Nephron progenitor cell (in vitro differentiated cells): ENCODE measurements around the gene MGAT4B.

Experiments
- DNase-seq: peaks from one replicate; pipeline ENCODE4 v3.0.0; 2021
- H3K27ac Mint-ChIP-seq: 2 replicates; pipeline ENCODE4 v1.8.0; 2021; ENCODE audit warnings: mild to moderate bottlenecking, moderate library complexity, mixed read lengths
- H3K27me3 Mint-ChIP-seq: 2 replicates; pipeline ENCODE4 v1.8.0; 2021; ENCODE audit warnings: mild to moderate bottlenecking, low read depth, mixed read lengths; ENCODE audit not compliant: poor library complexity
- H3K36me3 Mint-ChIP-seq: 2 replicates; pipeline ENCODE4 v1.8.0; 2021; ENCODE audit warnings: low read depth, mixed read lengths
- H3K4me1 Mint-ChIP-seq: 2 replicates; pipeline ENCODE4 v1.8.0; 2021; ENCODE audit warnings: mixed read lengths
- H3K4me3 Mint-ChIP-seq: 2 replicates; pipeline ENCODE4 v1.8.0; 2021; ENCODE audit warnings: mild to moderate bottlenecking, moderate library complexity, mixed read lengths
- H3K9me3 Mint-ChIP-seq: 2 replicates; pipeline ENCODE4 v1.8.0; 2021; ENCODE audit warnings: mild to moderate bottlenecking, moderate library complexity, mixed read lengths
- TF ChIP-seq, protein P1 (sequence below): fragments of 200-600 bp; sonication (generic); IDR thresholded peaks from 2 replicates; pipeline ENCODE4 v1.5.0; 2021; ENCODE audit warnings: antibody characterized with exemption

Gene MGAT4B

DNA sequence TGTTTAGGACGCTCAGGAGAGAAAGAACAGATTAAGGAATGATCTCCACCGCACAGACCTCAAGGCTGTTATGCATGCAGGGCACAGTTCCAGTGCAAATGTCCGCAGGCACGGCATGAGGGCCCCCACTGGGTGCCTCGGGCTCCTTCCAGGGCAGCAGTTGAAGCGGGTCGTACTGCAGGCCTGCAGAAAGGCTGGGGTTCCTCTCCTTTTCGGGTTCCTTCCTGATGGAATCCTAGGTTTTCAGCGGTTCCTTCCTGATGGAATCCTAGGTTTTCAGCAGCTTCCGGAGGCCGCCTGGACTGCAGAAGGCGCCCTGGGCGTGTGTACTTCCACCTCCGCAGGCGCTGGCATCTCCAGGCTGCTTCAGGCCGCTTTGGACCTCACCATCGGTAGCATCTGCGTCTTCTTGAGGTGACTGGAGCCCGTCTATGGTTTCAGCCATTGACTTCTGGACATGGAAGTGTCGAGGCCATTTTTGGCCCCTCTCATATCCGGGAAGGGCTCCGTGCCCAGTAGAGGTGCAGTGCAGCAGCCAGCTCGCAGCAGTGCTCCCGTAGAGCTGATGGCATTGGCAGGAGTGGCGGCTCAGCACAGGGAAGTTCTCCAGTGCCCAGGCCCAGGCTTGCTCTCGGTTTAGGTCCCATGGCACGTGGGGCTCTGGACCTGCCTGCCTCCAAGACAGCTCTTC, 5.6 kb upstream of the MGAT4B start:
- H3K36me3 Mint-ChIP-seq: peaks cover 42% of the 10 kb centered on the region

DNA sequence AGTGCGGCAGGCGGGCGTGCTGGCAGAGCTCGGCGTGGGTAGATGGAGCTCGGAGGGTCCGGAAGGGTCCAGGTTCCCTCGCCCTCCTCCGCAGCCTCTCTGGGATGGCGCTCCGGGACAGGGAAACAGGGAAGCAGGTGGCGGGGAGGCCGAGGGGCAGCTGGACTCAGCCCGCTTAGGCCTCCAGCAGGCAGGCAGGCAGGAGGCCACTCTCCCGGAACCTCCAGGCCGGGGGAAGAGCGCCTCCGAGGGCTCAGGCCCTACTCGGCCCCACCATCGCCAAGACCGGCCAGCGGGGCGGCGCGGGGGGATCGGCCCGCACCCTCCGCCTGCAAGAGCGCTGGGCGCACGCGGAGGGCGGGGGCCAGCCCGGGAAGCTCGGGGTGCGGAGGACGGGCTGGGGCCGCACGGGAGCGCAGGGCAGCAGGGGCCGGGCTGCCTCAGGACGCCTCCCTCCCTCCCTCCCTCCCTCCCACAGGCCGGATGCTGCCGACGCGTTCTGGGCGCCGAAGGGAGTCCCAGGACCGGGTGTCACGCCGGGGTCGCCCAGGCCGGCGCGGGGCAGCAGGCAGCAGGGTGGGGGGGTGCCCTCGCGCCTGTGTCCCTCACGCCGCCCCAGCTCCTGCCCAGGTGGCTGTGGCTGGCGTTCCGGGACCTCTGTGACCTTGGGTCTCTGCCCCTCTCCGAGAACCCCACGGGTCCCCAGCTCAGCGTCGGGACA, 977 bp downstream of the MGAT4B start:
- Mint-ChIP-seq H3K9me3 (no peaks in the 10 kb centered on the region), H3K4me1 (peaks cover 37% of the 10 kb centered on the region), H3K27me3 (no peaks in the 10 kb centered on the region), H3K4me3 (peak overlapping the region; percentile 81), H3K27ac (no peak overlapping the region), H3K36me3 (peaks cover 8% of the 10 kb centered on the region)
- TF ChIP-seq, protein P1, sequence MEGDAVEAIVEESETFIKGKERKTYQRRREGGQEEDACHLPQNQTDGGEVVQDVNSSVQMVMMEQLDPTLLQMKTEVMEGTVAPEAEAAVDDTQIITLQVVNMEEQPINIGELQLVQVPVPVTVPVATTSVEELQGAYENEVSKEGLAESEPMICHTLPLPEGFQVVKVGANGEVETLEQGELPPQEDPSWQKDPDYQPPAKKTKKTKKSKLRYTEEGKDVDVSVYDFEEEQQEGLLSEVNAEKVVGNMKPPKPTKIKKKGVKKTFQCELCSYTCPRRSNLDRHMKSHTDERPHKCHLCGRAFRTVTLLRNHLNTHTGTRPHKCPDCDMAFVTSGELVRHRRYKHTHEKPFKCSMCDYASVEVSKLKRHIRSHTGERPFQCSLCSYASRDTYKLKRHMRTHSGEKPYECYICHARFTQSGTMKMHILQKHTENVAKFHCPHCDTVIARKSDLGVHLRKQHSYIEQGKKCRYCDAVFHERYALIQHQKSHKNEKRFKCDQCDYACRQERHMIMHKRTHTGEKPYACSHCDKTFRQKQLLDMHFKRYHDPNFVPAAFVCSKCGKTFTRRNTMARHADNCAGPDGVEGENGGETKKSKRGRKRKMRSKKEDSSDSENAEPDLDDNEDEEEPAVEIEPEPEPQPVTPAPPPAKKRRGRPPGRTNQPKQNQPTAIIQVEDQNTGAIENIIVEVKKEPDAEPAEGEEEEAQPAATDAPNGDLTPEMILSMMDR: no peak
- peak; percentile 59 for DNase-seq

More for the DNA sequence above, 5.6 kb upstream of the MGAT4B start:
- Mint-ChIP-seq H3K27ac (no peak overlapping the region), H3K9me3 (no peaks in the 10 kb centered on the region), H3K4me3 (no peak overlapping the region), H3K4me1 (peaks cover 5% of the 10 kb centered on the region), H3K27me3 (peaks cover 8% of the 10 kb centered on the region)
- TF ChIP-seq, protein P1: no peak
- DNase-seq: no peak

DNA sequence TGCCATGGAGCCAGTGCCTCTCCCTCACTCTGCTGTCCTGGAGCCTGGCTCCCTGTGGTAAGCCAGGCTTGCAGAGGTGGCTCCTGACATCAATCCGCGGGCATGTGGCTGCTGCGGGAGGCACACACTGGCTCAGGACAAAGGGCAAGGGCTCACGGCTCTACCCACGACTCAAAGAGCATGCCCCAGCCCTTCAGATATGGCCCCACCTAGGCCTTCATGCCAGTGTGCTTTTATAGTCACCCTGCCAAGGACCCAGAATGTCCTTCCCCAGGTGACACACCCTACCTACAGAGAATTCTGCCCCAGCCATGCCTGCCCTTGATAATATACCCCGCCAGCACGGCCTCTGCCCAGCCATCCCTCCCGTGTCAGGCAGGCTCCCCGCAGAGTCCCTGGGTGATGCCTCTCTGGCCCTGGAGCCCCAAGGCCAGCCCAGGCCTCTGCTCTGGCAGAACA, 1.6 kb downstream of the MGAT4B start:
- DNase-seq: no peak
- H3K4me3 Mint-ChIP-seq: peak overlapping the region; percentile 81
- TF ChIP-seq, protein P1: no peak
- H3K9me3 Mint-ChIP-seq: no peaks in the 10 kb centered on the region
- H3K27me3 Mint-ChIP-seq: no peaks in the 10 kb centered on the region
- H3K36me3 Mint-ChIP-seq: peaks cover 8% of the 10 kb centered on the region
- peaks cover 37% of the 10 kb centered on the region for H3K4me1 Mint-ChIP-seq
- no peak overlapping the region for H3K27ac Mint-ChIP-seq

DNA sequence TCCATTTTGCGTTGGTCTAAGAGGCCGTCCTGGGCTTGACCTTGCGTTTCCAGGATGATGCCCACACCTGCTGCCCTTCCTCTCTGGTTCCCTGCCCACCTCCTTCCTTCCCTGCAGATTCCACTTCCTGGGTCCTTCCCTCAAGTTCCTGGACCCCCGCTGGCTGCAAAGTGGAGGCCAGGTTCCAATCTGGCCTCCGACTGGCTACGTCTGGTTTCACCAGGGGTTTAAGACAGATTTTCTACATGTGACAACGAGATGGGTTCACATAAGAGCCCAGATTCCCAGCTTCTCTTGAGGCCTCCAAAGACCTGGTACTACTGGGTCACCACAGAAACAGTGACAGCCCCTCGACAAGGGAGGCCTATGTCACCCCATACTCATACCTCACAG, 2.1 kb downstream of the MGAT4B start:
- Mint-ChIP-seq H3K27me3 (peaks cover 1% of the 10 kb centered on the region), H3K9me3 (no peaks in the 10 kb centered on the region), H3K4me1 (peaks cover 37% of the 10 kb centered on the region), H3K4me3 (peak overlapping the region; percentile 81), H3K27ac (no peak overlapping the region), H3K36me3 (peaks cover 8% of the 10 kb centered on the region)
- TF ChIP-seq, protein P1: no peak
- DNase-seq: no peak

DNA sequence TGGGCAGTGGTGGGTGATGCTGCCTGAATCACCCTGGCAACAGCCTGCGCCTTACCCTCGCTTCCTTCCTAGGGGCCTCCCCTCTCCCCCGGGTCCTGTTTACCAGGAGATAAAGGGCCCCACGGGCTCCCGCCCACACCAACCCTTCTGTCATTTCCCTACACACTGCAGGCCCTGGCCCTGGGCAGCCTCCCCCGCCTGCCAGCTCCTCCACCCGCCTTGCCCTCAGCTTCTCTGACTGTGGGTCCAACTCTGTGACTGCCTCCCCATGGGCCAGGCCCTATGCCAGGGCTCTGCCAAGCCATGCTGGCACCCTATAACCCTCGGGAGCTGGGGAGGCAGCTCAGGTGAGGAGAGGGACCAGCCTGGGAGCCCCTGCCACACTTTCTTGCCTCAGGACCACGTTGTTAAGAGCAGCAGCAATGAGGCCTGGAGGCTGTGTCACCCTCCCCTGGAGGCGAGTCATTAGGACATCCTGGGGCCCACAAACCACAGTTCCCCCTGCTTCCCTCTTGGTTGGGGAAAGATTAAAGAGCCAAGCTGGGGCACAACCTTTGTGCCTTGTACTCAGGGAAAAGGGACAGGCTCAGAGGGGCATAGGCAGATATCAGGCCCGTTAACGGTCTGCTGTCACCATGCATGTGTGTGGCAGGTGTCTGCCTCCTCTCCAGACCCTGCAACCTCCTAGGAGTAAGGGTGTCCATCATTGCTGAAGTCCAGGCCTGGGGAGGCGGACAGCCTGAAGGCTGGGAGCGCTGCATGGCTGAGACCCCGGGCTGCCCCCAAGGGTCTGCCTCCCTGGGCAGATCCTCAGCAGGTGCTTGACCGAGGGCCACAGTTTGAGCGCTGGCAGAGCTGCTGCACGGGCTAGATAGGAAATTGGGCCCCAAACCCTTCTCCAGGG, 2.8 kb downstream of the MGAT4B start:
- Mint-ChIP-seq H3K36me3 (peaks cover 14% of the 10 kb centered on the region), H3K27me3 (peaks cover 6% of the 10 kb centered on the region), H3K27ac (no peak overlapping the region), H3K4me1 (peaks cover 37% of the 10 kb centered on the region), H3K4me3 (peak overlapping the region; percentile 25), H3K9me3 (no peaks in the 10 kb centered on the region)
- DNase-seq: no peak
- TF ChIP-seq, protein P1: no peak
